ENCODE data around the gene HERPUD1.

HERPUD1 gene

GRCh38 chr16:56935201-56935600 is 3.3 kb downstream of the HERPUD1 start:
- Histone ChIP-seq H3K27ac (peak overlapping the region in 1 of 2 donors; percentile 99), H3K4me3 (peak overlapping the region; percentile 64 to 97), H3K27me3 (no peaks in the 10 kb centered on the region), H3K9me3 (no peaks in the 10 kb centered on the region), H3K4me1 (peaks cover 0 to 56% (median 23%) of the 10 kb centered on the region in 4 donors), H3K36me3 (peaks cover 47 to 53% (median 52%) of the 10 kb centered on the region in 3 donors)
- peak in 1 of 2 donors; percentile 0 for DNase-seq
- intact Hi-C loops (cut with DNase I; ENCODE audit: low total_unique reads): loop anchor here (5.0 kb wide), 1 partner anchor 68 kb away; the partner anchor contains the start of gene SLC12A3
- no peak for TF ChIP-seq CTCF (IDR thresholded peaks at IDR 0.05)

- no peak for DNase-seq
- intact Hi-C loops (cut with DNase I; ENCODE audit: low total_unique reads): loop anchor here (5.0 kb wide), 1 partner anchor 69 kb away; the partner anchor contains the start of gene SLC12A3
These were observed 4.5 kb downstream of the HERPUD1 start for GRCh38 chr16:56936491-56936890.

GRCh38 chr16:56936950-56937349 is 5.0 kb downstream of the HERPUD1 start:
- Histone ChIP-seq H3K27ac (no peak overlapping the region), H3K4me3 (no peak overlapping the region), H3K27me3 (no peaks in the 10 kb centered on the region), H3K4me1 (peaks cover 0 to 46% (median 18%) of the 10 kb centered on the region in 4 donors), H3K9me3 (no peaks in the 10 kb centered on the region), H3K36me3 (peaks cover 65 to 71% (median 70%) of the 10 kb centered on the region in 3 donors)
- TF ChIP-seq CTCF (IDR thresholded peaks at IDR 0.05): no peak
- DNase-seq: no peak
- intact Hi-C loops (cut with DNase I; ENCODE audit: low total_unique reads): loop anchor here (5.0 kb wide), 1 partner anchor 70 kb away; the partner anchor contains the start of gene SLC12A3

More at GRCh38 chr16:56936491-56936890, 4.5 kb downstream of the HERPUD1 start:
- Histone ChIP-seq H3K36me3 (peaks cover 60 to 66% (median 65%) of the 10 kb centered on the region in 3 donors), H3K4me1 (peaks cover 0 to 48% (median 19%) of the 10 kb centered on the region in 4 donors), H3K9me3 (no peaks in the 10 kb centered on the region), H3K27ac (no peak overlapping the region), H3K4me3 (no peak overlapping the region), H3K27me3 (no peaks in the 10 kb centered on the region)
- no peak for TF ChIP-seq CTCF (IDR thresholded peaks at IDR 0.05)

GRCh38 chr16:56938664-56939513 is 6.9 kb downstream of the HERPUD1 start:
- intact Hi-C loops (cut with DNase I; ENCODE audit: low total_unique reads): loop anchor here (5.0 kb wide), 1 partner anchor 72 kb away; the partner anchor contains the start of gene SLC12A3
- H3K4me1 ChIP-seq: peaks cover 0 to 39% (median 16%) of the 10 kb centered on the region in 4 donors
- no peaks in the 10 kb centered on the region for H3K27me3 ChIP-seq
- no peak for TF ChIP-seq CTCF (IDR thresholded peaks at IDR 0.05)
- peaks cover 84 to 90% (median 89%) of the 10 kb centered on the region in 3 donors for H3K36me3 ChIP-seq
- H3K27ac ChIP-seq: no peak overlapping the region
- peak in 1 of 2 donors; percentile 53 for DNase-seq
- H3K4me3 ChIP-seq: no peak overlapping the region
- H3K9me3 ChIP-seq: no peaks in the 10 kb centered on the region

- Histone ChIP-seq H3K4me3 (no peak overlapping the region), H3K36me3 (peaks cover 93 to 99% (median 98%) of the 10 kb centered on the region in 3 donors), H3K4me1 (peaks cover 0 to 34% (median 14%) of the 10 kb centered on the region in 4 donors), H3K27ac (no peak overlapping the region), H3K9me3 (no peaks in the 10 kb centered on the region), H3K27me3 (no peaks in the 10 kb centered on the region)
- peak in 1 of 2 donors; percentile 23 for DNase-seq
- intact Hi-C loops (cut with DNase I; ENCODE audit: low total_unique reads): loop anchor here (5.0 kb wide), 1 partner anchor 72 kb away; the partner anchor contains the start of gene SLC12A3
- no peak for TF ChIP-seq CTCF (IDR thresholded peaks at IDR 0.05)
These were observed 7.9 kb downstream of the HERPUD1 start for GRCh38 chr16:56939801-56940200.
